Activated CD8-positive, alpha-beta memory T cell treated with anti-CD3 and anti-CD28 coated beads, Interleukin-2, amount 50 U/mL, for 1 hour (primary cell): ENCODE data around the gene NXPE3.

Experiments
- DNase-seq: peaks from one replicate; pipeline ENCODE4 v3.0.0-alpha.2; 2020; ENCODE audit errors: extremely low read depth

NXPE3 gene

DNA sequence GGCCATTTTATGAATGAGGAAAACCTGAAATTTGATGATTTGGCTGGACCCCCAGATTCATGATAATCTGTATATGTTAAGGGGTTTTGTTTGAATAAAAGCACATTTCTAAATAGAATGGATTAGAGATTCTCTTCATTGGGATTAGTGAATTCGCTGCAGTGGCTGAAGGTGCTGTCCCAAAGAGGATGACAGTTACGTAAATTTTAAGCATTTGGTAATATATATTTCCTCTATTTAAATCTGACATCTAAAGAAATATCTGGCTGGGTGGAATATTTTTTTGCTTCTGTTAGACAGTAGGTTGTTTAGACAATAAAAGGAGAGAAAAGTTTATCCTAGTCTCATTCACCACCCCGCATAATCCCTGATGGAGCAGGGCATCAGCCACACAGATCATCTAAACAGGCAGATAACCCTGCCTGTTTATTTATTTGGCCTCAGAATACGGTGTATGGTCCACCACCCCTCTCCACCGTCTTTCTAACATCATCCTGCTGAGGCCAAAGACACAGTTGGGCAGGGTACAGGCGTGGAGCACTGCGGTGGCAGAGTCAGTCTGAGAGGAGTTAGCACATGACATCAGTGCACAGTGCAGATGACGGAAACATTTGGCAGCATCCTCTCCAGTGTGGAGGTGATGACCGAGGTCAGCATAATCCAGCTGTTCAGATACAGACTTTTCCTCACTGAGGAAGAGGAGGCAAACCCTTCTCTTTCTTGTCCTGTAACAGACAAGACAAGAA lies 49.9 kb downstream of the NXPE3 start:
- no peak for DNase-seq

- DNase-seq = no peak
Observed at GRCh38 chr3:101829437-101829830, 50.4 kb downstream of the NXPE3 start.

DNA sequence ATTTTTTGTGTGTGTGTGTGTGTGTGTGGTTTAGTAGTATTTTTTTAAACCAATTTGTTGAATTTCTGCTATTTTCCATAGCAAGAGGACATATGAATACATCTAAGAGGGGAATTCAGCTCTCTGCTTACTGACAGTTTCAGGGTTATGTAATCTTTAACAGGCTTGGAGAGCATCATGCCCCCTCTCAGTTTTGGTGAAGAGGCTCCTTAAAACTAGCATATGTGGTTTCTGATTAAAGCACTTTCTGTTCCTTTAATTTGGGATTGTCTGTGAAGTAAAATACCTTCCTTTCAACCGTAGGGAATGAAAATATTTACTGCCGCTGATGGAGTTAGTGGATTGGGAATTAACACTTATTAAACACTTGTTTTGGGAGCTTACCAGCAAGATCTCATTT lies 50.9 kb downstream of the NXPE3 start:
- DNase-seq = no peak

GRCh38 chr3:101833446-101833974 lies 54.5 kb downstream of the NXPE3 start:
- DNase-seq = no peak

- DNase-seq = no peak
Observed at GRCh38 chr3:101835676-101836075, 56.7 kb downstream of the NXPE3 start.

DNA sequence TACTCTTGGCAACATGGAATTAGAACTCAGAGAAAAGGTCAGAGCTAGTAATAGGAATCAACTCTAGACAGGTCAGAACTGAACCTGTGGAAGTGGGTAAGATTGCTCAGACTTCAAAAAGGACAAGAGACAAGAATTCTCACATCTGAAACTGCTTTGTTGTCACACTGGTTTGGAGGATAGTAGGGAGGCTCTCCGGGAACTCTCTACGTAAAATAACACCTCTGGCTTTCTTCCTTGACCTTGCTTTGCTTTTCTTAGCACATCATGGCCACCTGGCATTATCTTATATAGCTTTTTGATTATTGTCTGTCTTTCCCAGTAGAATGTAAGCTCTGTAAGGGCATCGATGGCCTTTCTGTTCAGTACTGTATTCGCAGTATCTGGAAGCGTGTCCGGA lies 57.1 kb downstream of the NXPE3 start:
- no peak for DNase-seq

DNA sequence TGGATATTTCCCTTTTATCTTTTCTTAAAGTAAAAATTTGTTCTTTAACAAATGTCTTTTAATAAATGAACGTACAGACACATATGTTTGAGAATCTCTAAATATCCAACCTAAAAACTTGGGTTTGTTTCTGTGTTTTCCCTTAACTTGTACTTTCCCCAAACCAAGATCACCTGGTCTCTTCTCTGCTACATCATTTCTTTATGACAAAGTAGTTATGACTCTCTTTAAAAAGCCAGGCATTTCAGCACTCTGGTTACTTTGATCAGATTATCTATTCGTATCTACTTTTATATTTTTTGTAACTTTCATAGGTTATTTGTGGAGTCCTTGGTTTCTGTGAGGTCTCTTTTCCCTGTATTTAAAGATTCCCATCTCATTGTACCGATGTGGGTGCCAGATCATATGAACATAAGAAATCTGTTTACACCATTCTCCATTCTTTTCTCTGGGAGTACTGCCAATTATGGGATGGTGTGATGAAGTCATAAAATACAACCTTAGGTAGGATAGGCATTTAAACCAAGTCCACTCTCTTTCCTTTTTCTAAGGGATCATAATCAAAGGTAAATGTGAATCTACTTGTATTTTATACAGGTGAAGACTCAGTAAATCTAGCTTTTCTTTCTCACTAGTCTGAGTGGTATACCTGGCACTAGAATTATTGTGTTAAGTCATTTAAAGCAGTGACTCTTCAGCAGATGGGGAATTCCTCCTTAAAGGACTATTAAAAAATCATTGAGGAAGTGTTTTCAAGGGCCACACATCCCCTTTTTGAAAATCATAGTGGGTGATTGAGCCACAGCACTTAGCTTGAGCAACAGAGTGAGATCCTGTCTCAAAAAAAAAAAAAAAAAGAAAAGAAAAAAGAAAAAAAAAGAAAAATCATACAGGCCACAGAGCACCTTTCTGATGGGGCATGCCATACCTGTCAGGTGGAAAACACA lies 57.9 kb downstream of the NXPE3 start:
- DNase-seq = no peak

DNA sequence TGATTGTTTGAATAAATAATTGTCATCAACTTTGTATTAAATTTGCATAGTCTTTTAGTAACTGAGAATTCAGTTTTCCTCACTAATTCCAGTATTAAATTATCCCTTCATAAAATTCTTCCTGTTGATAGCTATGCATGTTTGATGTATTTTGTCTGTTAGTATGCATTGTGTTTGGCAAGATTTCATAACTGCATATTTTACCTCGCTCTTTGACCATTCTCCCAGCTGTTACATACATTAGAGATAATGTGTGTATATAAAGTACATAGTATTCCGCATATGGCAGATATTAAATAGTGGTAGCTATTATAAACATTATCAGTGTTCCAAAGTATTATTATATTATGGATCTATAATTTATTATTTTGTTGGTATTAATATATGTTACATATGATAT lies 59.7 kb downstream of the NXPE3 start:
- DNase-seq = no peak

DNA sequence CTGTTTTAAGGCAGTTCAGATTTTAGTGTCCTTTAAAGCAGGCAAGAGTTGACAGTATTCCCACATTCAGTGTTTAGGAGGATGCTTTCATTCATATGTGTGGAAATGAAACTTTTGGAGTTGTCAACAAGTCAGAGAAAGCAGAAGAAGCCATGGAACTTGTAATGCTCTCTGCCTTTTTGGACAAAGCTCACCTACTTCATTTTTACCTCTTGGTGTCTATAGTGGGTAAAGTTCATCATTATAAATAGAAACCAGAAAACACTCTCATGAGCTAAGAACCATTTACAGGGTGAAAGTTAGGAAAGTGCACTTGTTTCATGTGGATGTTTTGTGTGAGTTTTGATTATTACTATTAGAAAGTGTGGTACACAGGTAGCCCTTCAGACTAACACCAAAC lies 61.1 kb downstream of the NXPE3 start:
- DNase-seq = no peak

GRCh38 chr3:101842245-101842934 lies 63.4 kb downstream of the NXPE3 start:
- DNase-seq = no peak

GRCh38 chr3:101842935-101843330 lies 63.9 kb downstream of the NXPE3 start:
- no peak for DNase-seq

DNA sequence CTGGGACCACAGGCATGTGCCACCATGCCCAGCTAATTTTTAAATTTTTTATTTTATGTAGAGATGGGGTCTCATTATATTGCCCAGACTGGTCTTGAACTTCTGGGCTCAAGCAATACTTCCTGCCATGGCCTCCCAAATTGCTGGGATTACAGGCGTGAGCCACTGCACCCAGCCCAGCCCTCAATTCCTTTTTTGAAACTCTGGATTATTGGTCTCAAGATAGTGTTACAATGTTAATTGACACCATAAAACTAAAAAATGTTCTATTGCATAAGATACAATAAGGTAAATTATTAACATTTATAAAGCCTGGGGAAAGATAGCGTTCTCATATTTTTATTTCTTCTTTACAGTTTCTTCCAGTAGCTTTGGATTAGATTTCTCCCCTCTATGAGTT lies 66.4 kb downstream of the NXPE3 start:
- DNase-seq = no peak

DNA sequence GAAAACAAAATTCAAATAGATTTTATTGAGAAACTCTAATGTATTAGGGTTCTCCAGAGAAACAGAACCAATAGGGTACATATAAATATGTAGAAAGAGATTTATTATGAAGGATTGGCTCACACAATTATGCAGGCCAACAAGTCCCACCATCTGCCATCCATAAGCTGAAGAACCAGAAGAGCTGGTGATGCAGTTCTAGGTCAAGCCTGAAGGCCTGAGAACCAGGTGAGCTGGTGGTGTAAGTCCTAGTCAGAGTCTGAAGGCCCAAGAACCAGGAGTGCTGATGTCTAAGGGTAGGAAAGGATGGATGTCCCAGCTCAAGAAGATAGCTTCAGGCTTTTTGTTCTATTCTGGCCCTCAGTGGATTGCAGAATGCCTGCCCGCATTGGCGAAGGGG lies 67.7 kb downstream of the NXPE3 start:
- DNase-seq = no peak

DNA sequence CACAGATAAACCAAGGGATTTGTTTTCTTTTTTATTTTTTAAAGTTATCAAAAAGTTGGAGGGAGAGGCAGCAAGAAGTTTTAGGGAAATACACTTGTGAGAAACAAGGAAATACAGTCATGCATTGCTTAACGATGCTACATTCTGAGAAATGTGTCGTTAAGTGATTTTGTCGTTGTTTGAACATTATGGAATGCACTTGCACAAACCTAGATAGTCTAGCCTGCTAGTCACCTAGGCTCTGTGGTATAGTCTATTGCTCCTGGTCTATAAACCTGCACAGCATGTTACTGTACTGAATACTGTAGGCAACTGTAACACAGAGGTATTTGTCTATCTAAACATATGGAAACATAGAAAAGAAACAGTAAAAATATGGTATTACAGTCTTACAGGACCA lies 68.3 kb downstream of the NXPE3 start:
- DNase-seq = no peak

- DNase-seq = no peak
Observed at GRCh38 chr3:101848326-101848725, 69.3 kb downstream of the NXPE3 start.

- peak; percentile 66 for DNase-seq
Observed at GRCh38 chr3:101848754-101849713, 70.0 kb downstream of the NXPE3 start, which contains the start of gene NFKBIZ. Gene NFKBIZ (plus strand): TSS chr3:101849514. CDS start chr3:101849629, 115 bp downstream.

DNA sequence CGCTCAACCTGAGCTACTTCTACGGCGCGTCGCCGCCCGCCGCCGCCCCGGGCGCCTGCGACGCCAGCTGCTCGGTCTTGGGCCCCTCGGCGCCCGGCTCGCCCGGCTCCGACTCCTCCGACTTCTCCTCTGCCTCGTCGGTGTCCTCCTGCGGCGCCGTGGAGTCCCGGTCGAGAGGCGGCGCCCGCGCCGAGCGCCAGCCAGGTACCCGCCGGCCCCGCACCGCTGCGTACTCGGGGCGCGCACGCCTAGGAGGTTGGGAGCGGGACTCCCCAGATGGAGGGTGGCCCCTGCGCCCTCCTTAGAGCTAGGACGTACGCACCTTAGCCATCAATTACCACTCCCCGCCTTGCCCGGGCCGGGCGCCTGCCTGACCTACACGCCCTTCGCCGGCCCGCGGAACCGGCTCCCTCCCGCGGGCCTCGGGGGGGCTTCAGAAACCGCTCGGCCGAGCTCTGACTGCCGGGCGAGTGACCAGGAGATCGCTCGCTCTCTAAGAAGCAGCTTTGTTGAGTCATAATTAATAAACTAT lies 70.8 kb downstream of the NXPE3 start:
- no peak for DNase-seq

GRCh38 chr3:101850246-101851051 lies 71.4 kb downstream of the NXPE3 start:
- peak; percentile 39 for DNase-seq

DNA sequence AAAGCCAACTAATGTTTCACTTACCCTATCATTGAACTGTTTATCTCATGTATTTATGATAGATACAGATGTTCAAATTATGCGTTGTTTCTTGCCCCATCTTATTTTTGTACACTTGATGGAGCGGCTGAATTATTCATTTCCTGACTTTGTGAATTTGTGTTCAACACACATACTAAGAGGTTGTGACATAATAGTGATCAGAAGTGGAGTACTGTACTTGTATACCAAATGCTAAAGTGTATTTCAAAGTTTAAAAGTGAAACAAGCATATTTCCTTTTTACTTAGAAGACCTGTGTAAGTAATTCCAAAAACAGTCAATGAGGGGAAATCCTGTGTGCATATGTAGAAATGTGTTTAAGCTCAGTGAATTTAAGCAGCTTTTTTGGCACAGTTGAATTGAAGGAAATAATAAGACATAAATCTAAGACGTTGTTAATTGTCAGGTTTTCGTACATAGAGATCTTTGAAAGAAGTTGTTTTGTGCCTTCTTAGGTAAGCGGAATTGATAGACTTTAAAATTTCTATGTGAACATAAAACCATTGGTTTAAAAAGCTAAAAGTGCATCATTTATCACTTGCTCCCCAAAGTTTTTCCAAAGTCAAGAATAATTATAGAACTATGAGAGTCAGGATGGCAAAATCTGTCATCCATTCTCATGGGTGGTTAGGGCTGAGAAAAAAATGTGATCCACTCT lies 72.2 kb downstream of the NXPE3 start:
- DNase-seq = no peak
